Retina (tissue), 1 donor: ENCODE data around the gene CAT.
A peak's percentile ranks its signal among the peaks of the same experiment; 100 is the strongest.

Source experiments
- DNase-seq: peaks from one replicate; pipeline ENCODE4 v3.0.0-alpha.2; 2016

Gene CAT

DNA sequence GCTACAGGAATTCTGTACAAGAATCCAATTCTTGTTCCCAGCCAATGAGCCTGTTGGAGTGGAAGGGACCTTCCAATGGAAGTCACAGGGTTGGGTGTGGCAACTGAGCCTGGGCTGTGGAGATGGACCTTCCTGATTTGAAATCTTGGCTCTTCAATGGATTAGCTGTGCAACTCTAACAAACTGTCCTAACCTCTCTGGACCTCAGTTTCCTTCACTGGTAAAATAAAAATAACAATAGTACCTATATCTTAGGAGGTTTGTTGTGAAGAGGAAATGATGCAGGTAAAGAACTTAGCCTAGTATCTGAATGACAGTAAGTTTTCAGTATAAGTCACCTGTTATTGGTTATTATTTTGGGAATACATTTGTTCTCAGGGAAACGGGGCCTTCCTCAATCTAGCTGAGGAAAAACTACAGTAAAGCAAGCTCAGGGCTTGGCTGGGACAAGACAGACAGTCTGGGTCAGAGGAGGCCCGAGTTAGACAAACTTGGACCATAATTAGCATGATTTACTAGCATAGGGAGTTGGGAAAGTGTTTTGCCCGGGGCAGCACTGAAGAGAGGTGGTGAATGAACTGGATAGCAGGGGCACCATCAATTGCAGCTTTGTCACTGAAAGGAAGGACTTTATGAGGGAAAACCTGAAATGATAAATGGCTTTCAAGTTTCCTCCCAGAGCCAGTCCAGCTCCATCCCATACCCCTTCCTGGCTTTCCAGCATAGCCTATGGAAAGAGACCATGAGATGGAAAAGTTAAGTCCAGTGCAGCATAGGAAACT, 61.2 kb downstream of the CAT start:
- no peak for DNase-seq

DNA sequence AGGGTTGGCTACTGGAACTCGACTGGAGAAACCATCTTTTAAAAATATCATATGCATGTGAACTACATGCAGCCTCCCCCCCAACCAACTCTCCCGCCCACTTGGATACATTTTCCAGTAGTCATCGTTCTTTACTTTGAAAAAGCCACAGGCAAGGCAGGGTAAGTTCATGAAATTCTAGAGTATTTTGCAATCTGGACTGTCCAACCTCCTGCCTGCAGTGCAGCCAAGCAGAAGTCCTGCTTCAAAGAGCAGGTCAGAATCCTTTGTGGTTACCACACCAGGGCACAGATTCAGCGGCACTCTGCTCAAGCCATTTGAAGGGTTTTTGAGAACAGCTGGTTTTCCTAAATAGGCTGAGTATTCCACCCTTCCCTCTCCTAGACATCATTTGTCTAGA, 62.8 kb downstream of the CAT start:
- no peak for DNase-seq

DNA sequence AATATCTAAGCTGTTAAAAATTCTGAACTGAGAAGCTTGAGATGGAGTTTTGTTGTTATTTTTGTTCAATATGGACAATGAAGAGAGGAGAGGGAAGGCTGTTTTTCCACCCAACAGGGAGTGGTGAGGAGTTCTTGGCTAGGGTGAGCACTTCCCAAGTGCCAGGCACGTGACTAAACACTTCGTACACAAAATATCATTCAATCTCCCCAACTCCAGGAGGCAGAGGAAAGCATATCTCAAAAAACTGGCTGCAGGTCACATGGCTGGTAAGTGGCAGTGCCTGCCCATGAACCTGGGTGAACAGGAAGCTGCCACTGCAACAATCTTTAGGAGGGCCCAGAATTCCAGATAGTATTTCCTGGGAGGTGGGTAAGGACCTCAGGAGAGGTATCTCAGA, 63.2 kb downstream of the CAT start:
- DNase-seq = no peak

DNA sequence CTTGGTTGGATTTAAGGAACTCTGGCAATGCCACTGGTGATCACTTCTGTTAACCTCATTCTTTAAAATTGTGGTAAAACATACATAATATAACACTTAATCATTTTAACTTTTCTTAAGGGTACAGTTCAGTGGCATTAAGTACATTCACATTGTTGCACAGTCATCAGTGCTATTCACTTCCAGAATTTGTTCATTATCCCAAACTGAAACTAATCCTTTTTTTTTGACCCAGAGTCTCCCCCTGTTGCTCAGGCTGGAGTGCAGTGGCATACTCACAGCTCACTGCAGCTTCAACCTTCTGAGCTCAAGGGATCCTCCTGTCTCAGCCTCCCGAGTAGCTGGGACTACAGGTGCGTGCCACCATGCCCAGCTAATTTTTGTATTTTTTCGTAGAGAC, 64.2 kb downstream of the CAT start:
- DNase-seq = no peak

DNA sequence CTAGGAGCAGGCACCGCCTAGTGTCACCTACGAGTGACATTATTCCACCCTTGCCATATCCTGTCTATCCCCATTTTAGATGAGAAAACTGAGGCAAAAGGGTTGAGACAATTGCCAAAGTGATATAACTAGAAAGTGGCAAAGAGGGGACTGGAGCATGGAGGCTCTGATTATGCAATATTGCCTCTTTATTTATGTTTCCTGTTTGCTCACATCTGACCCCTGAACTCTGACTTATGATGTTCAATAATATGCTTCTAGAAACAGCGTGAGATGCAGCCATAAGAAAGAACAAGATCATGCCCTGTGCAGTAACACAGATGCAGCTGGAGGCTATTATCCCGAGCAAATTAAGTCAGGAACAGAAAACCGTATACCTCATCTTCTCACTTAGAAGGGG, 67.1 kb downstream of the CAT start:
- no peak for DNase-seq

DNA sequence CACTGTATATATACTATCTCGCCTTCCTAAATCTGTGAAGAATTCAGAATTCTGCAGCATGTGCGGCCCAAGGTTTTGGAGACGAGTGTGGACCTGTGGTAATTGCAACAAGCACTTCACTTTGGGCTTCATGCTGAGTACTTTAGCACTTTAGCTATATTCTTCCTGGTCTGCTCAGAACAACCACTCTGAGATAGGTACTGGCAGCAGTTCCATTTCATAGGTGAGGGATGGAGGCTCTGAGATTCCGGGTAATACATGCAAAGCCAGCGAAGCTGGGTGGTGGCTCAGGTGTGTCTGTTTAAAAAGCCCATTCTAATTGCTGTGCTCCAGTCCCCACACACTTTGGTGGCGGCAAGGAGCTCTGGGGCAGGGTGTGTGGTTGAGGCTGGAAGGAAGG, 68.4 kb downstream of the CAT start:
- DNase-seq = no peak

DNA sequence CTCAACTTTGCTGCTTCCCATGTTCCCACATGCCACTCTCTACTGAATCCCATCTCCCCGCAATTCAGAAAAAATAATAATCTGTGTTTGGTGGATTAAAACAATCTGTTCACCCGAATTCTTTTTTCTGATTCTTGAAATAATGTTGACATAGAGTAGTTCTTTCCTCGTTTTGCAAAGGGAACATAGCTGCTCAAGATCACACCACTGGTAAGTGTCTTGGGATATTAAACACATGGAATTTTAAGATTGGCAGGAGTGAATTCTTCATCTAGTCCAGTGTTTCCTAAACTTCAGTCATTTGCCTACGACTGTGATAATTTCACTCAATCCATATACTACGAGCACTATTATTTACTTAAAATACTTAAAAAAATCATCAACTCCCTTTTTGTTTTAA, 68.9 kb downstream of the CAT start:
- DNase-seq = no peak

DNA sequence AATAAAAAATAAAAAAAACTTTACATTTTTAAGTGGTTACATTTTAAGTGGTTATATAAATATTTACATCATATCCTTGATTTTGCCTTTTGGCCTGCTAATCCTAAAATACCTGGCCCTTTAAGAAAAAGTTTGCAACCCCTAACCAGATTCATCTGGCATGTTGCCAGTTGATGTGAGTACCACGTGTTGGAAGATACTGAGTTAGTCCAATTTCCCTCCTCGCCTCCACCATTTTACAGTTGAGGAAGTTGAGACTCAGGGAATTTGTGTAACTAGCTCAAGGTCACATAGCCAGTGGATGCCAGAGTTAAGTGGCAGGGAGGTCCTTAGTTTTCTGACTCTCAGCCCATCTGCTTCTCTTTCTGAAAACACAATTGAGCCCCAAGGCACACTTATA, 69.8 kb downstream of the CAT start:
- no peak for DNase-seq

DNA sequence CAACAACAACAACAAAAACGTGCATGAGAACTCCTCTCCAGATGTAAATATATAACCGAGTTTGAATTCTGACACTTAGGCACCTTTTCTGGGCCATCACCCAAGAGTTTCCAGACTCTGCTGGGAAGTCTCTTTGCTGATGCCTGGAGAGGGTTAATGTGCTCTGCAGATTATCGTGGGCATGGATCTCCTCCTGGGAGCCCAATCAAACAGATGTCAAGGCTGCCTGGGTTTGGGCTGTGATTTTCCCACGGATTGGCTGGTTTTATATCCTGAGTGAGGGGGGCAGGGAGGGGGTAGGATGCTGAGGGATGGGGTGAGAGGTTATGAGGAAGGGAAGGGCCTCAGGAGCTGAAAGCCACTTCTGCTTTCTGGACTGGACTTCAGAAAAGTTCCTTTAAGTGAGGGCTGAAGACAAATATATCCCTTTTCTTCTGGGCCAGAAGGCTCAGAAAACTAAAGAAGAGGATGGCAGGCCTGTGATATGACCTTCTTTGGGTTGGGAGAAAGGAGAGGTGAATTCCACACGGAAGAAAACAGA, 70.7 kb downstream of the CAT start:
- DNase-seq = no peak

DNA sequence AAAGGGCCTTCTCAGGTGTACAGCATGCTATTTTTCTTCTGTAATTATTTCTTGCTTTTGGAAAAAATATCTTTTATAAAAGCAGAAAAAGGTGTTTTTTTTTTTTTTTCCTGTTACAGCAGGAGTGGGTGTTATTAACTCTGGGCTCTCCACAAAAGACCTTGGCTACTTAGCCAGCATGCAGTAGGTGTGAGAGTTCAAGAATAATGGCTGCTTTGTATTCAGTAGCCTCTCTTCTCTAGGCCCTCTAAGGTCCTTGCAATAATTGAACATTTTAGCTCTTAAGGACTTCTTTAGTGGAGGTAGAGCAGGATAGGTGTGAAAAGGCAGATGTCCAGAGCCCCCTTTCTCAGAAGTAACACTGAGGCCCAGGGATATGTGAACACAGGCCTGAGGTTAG, 71.5 kb downstream of the CAT start:
- DNase-seq = no peak

DNA sequence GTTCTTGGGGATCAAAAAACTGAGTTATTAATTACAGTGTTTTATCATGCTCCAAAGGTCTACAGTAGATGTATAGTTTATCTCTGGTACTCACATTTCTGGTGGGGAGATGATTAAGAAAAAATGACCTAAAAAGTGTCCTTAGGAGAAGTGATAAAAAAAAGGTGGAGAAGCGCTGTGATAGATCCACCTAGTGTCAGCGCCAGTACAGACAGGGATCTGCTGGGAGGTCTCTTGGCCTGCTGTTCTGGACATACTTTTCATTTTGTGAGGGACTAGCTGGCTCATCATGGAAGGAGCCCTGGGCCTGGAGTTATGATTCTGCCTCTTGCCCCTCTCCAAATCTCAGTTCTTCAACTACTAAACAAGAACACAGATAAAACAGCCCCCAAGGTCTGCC, 71.9 kb downstream of the CAT start:
- no peak for DNase-seq

DNA sequence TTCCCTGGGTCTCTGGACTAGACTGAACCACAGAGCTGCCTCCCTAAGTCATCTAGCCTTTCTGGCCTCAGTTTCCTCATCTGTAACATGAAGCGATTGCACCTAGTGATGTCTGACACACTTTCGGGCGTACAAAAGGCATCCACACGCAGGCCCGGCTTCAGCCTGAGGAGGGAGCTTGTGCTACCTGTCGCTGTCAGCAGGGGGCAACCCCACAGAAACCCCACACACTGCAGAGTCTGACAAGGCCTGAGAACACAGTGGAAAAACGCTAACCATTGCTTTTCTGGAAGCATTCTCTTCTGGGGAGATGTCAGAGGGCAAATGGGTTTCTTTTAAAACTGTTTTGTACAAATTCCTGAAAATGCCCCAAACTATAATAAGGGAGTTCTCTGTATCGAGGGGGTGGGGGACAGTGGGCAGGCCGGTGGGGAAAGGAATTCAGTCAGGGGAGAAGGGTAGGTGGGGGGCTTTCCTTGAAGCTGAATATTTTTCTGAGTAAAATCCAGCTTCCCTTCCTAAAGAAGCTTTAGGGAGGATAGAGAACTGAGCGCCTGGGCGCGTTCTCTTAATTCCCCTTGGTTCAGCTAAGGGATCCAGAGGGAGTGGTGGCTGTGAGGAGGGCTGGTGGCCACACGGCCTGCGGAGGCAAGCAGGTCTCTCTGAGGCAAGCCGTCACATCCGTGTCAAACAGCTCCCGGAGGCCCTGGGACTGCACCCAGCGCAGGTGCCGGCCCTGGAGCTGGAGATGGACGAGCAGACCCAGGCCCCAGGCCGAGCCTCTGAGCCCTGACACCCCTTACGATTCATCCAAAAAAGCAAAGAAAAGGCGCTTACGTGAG, 74.3 kb downstream of the CAT start:
- peak; percentile 26 for DNase-seq

DNA sequence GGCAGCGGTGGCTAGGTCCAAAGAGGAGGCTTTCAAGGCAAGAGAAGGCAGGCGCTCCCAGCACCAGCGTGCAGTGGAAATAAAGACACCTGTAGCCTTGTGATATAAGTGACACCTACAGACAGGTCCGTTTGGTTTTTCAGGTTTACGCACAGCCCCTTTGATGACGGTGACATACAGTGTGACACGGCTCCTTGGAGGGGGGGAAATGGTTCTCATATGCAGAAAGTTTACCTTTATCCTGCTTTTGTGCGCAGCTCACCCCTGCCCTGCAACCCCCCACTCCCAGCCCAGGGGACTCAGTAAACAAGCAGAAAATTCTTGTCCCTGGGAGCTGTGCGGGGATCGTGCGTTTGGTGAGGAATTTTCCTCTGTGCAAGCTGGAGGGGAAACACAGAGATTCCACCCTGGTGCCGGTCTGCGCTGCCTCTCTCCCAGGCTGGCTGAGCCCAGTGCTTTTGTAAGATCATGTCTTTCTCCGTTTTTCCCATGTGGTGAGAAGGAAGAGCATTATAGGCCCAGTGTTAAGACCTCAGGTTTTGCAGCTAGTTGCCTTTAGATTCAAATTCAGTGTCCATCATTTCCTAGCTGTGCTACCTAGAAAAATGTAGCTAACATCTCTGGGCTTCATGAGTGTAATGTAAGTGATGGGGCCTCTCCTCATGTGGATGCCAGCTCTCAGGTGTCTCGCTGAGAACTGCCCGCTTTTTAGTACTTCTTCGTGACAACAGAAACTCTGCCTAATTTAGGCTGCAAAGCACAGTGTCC, 75.1 kb downstream of the CAT start, which contains the start of gene ELF5:
TSS of gene ELF5 (minus strand) at position 113 of the 768 bp plus-strand sequence. CDS start 8,045 bp downstream, outside the sequence.
- no peak for DNase-seq

DNA sequence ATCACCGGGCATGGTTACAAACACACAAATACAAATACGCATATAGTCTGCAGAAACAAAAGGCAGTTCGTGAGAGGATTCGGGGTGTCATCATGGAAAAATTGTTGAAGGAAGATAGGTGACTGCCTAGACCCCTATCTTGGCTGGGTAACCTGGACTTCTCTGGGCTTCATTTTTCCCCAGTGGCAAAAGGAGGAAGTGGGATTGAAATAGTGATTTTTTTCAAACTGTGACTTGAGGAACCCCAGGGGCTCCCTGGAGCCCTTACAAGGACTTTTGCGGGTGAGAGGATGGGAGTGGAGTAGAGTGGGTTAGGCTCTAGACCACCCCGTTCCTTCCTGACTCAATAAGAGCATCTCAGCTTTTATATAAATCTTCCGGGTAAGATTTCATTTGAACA, 75.9 kb downstream of the CAT start:
- no peak for DNase-seq

DNA sequence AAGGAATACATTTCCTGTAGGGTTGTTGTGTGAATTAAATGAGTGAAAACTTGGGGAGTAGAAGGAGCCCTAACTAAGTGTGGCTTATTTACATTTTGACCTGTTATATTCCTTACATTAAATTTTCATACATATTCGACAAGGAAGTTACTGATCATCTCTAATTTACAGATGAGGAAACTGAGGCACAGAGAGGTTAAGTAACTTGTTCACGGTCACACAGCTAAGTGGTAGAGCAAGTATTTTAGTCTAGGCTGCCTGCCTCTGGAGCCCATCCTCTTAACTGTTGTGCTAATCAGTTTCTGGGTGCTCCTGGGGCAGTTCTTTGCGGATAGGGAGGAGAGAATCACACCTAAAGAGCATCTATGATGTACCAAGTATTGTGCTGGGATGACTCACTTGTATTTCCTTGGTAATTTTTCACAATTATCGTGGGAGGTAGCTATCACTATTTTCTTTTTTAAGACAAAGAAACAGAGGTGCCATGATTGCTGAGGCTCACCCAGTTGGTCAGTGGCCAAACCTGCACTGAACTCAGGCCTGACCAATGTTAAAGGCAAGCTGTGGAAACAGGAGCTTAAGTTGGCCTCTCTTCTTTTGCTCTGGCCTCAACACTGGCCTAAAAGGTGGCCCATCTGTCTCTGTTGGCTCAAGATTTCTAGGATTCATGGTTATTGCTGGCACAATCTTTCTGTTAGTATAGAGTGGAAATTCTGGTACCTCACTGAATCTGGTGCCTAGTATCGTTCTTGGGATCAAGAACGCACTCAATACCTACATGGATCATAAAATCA, 77.7 kb downstream of the CAT start:
- no peak for DNase-seq

DNA sequence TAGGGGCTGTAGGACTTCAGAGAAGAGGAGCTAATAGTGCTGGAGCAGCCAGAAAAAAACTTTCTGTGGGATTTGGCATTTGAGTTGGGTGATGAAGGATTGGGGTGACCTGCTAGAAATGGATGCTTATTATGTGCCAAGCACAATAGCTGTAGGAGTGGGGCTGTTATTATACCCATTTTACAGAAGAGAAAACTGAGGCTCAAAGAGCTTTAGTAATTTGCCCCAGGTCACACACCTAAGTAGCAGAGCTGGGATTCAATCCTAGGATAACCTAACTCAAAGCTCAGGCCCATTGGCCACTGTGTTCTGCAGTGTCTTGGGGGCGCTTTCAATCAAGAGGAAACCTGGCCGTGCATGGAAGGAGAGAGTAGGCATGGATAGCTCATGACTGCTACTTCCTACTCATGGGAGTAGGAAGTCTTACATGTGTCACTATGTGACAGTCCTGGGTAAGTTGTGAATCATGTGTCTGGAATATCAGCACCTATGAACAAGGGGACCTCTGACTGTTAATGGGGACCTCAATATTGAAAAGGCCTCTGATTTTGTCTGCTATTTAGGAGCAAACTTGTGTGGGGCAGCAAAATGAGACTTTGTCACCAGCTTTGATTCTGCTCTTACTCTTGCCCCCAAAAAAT, 81.0 kb downstream of the CAT start:
- no peak for DNase-seq

DNA sequence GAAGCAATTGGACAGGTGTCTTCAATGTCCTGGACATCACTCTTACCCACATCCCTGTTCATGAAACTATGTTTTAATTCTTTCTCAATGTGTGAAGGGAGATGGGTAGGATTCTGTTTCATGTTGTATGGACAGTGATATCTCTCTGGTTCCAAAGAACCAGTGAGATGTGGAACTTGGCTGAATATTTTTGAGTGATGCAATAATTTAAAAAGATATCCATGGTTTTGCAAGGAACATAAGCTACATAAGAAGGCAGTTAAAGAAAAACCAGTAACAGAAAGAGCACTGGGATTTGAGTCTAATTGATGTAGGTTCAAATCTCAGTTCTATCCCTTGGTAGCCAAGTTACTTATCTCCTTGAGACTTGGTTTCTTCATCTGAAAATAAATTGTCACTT, 82.5 kb downstream of the CAT start:
- DNase-seq = no peak
